Bronchial epithelial cell (primary cell): ENCODE data around the gene CYSLTR2. TPM values are rescaled to one million over a fixed set of nuclear protein-coding genes. Genes with fewer than 3 reads are reported as not detected.

Source experiments
- DNase-seq: peaks from one replicate; pipeline ENCODE4 v3.0.0-alpha.2; 2010; ENCODE audit warnings: low read depth
- FAIRE-seq: peaks from 2 replicates; lab custom pipeline; 2011; peaks lifted over from hg19 to GRCh38; lab: Jason Lieb, UNC
- H3K27me3 ChIP-seq: 2 replicates; pipeline ENCODE4 v1.5.1; 2011; ENCODE audit warnings: low read length; ENCODE audit not compliant: control insufficient read depth, insufficient read depth
- H3K36me3 ChIP-seq: 2 replicates; pipeline ENCODE4 v1.5.1; 2011; ENCODE audit warnings: low read length; ENCODE audit not compliant: control insufficient read depth, insufficient read depth
- H3K4me3 ChIP-seq: 2 replicates; pipeline ENCODE4 v1.5.1; 2011; ENCODE audit warnings: mild to moderate bottlenecking, low read depth, low read length, control low read depth
- CTCF ChIP-seq: IDR thresholded peaks from 2 replicates; pipeline ENCODE4 v1.5.1; 2011; ENCODE audit warnings: mild to moderate bottlenecking, moderate library complexity, low read length, control low read depth, inconsistent platforms; ENCODE audit not compliant: insufficient read depth, severe bottlenecking
- total RNA-seq: library from RNA; depleted of rRNA; stranded (reverse); fragments of >200 nt; gene quantifications from 2 replicates; pipeline ENCODE4 v1.2.1, GENCODE V29; 2014

The CYSLTR2 gene
- total RNA-seq, 1 donor from 2014 or later, result not detected

GRCh38 chr13:48630773-48631172 is 23.0 kb upstream of the CYSLTR2 start:
- no peak for DNase-seq
- Histone ChIP-seq H3K36me3 (no peaks in the 10 kb centered on the region), H3K4me3 (no peak overlapping the region), H3K27me3 (no peaks in the 10 kb centered on the region)
- FAIRE-seq, result peak; percentile 93
- TF ChIP-seq CTCF, result no peak

GRCh38 chr13:48631441-48631840 is 22.3 kb upstream of the CYSLTR2 start:
- TF ChIP-seq CTCF, result no peak
- no peaks in the 10 kb centered on the region for H3K36me3 ChIP-seq
- H3K4me3 ChIP-seq, result no peak overlapping the region
- no peak for FAIRE-seq
- no peak for DNase-seq
- H3K27me3 ChIP-seq, result no peaks in the 10 kb centered on the region

- FAIRE-seq (no peak), DNase-seq (no peak)
- Histone ChIP-seq H3K27me3 (no peaks in the 10 kb centered on the region), H3K4me3 (no peak overlapping the region), H3K36me3 (no peaks in the 10 kb centered on the region)
- TF ChIP-seq CTCF, result no peak
Observed at GRCh38 chr13:48633700-48634099, 20.0 kb upstream of the CYSLTR2 start.

- no peak for TF ChIP-seq CTCF
- Histone ChIP-seq H3K27me3 (no peaks in the 10 kb centered on the region), H3K36me3 (no peaks in the 10 kb centered on the region), H3K4me3 (no peak overlapping the region)
- FAIRE-seq (no peak), DNase-seq (no peak)
Observed at GRCh38 chr13:48634636-48635035, 19.1 kb upstream of the CYSLTR2 start.

- Histone ChIP-seq H3K36me3 (no peaks in the 10 kb centered on the region), H3K27me3 (no peaks in the 10 kb centered on the region), H3K4me3 (no peak overlapping the region)
- DNase-seq (no peak), FAIRE-seq (no peak)
- no peak for TF ChIP-seq CTCF
Observed at GRCh38 chr13:48635478-48635877, 18.3 kb upstream of the CYSLTR2 start.

DNA sequence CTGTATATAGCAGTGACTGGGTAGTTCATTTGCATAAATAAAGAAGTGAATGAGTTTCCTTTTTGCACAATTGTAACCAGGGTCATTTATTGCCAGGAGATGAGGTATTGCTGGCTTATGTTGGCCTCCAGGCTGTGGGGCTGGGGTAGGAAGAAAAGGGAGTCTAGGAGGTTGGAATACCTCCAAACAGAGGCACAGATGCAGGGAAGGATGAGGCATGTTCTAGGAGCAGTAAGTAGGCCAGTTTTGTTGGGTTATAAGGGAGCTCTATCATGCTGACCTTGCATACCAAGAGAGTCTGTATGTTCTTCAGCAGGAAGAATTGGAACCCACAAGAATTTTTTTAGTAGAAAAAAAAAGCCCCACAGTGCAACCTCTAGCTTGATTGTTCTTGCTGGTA is 17.2 kb upstream of the CYSLTR2 start:
- TF ChIP-seq CTCF, result no peak
- H3K27me3 ChIP-seq, result no peaks in the 10 kb centered on the region
- H3K4me3 ChIP-seq, result no peak overlapping the region
- FAIRE-seq (no peak), DNase-seq (peak; percentile 24)
- no peaks in the 10 kb centered on the region for H3K36me3 ChIP-seq
